GM19324 (cell line): ENCODE results near the gene SH3BGRL.
"Not testable (repeated sequence)": the region's sequence is repeated elsewhere in the genome, so short reads cannot be mapped to it uniquely, and the experiment has no call there.

Experiments
- ATAC-seq: cut with Tn5 transposase; IDR thresholded peaks from one replicate; pipeline ENCODE4 v1.9.1; 2021; ENCODE audit warnings: mild to moderate bottlenecking, moderate library complexity; ENCODE audit not compliant: unreplicated experiment, low FRiP score

Gene SH3BGRL

GRCh38 chrX:81259020-81259713, 57.3 kb downstream of the SH3BGRL start:
- no peak for ATAC-seq

- no peak for ATAC-seq
Observed at GRCh38 chrX:81259714-81260395, 58.0 kb downstream of the SH3BGRL start.

- ATAC-seq = no peak
Observed at GRCh38 chrX:81261576-81261975, 59.7 kb downstream of the SH3BGRL start.

- ATAC-seq = no peak
Observed at GRCh38 chrX:81263059-81263458, 61.2 kb downstream of the SH3BGRL start.

- ATAC-seq = no peak
Observed at GRCh38 chrX:81278616-81279015, 76.7 kb downstream of the SH3BGRL start.

GRCh38 chrX:81280148-81280547, 78.2 kb downstream of the SH3BGRL start:
- no peak for ATAC-seq

GRCh38 chrX:81286075-81286474, 84.2 kb downstream of the SH3BGRL start:
- no peak for ATAC-seq

- ATAC-seq = no peak
Observed at GRCh38 chrX:81286608-81287007, 84.7 kb downstream of the SH3BGRL start.

GRCh38 chrX:81291996-81292395, 90.1 kb downstream of the SH3BGRL start:
- no peak for ATAC-seq

- ATAC-seq = no peak
Observed at GRCh38 chrX:81294101-81294500, 92.2 kb downstream of the SH3BGRL start.

GRCh38 chrX:81301877-81302276, 100.0 kb downstream of the SH3BGRL start:
- ATAC-seq = no peak

GRCh38 chrX:81304563-81304962, 102.7 kb downstream of the SH3BGRL start:
- no peak for ATAC-seq

- ATAC-seq = no peak
Observed at GRCh38 chrX:81305240-81305639, 103.3 kb downstream of the SH3BGRL start.

- ATAC-seq = no peak
Observed at GRCh38 chrX:81308086-81308829, 106.4 kb downstream of the SH3BGRL start.

GRCh38 chrX:81316163-81316562, 114.3 kb downstream of the SH3BGRL start:
- no peak for ATAC-seq

- not testable (repeated sequence) for ATAC-seq
Observed at GRCh38 chrX:81331653-81332052, 129.8 kb downstream of the SH3BGRL start.

- ATAC-seq = no peak
Observed at GRCh38 chrX:81336455-81337152, 134.7 kb downstream of the SH3BGRL start.

GRCh38 chrX:81337805-81338204, 135.9 kb downstream of the SH3BGRL start:
- no peak for ATAC-seq

- no peak for ATAC-seq
Observed at GRCh38 chrX:81338924-81339323, 137.0 kb downstream of the SH3BGRL start.

GRCh38 chrX:81345296-81345695, 143.4 kb downstream of the SH3BGRL start:
- ATAC-seq = not testable (repeated sequence)
